ENCODE data around the gene ZDHHC24.
"Not testable (repeated sequence)": the region's sequence is repeated elsewhere in the genome, so short reads cannot be mapped to it uniquely, and the experiment has no call there.

GRCh38 chr11:66589315-66589714, 43.5 kb upstream of the ZDHHC24 start:
- not testable (repeated sequence) for TF ChIP-seq POLR2A (IDR thresholded peaks at IDR 0.05; ENCODE audit: low read length); GATA1 (IDR thresholded peaks at IDR 0.05; ENCODE audit: low read depth, low read length)

All from erythroblast (primary cell).